ENCODE measurements around the gene SPNS1. TPM values are rescaled to one million over a fixed set of nuclear protein-coding genes. Genes with fewer than 3 reads are reported as not detected.

The SPNS1 gene
- total RNA-seq, 1 donor: 33.2 TPM

DNA sequence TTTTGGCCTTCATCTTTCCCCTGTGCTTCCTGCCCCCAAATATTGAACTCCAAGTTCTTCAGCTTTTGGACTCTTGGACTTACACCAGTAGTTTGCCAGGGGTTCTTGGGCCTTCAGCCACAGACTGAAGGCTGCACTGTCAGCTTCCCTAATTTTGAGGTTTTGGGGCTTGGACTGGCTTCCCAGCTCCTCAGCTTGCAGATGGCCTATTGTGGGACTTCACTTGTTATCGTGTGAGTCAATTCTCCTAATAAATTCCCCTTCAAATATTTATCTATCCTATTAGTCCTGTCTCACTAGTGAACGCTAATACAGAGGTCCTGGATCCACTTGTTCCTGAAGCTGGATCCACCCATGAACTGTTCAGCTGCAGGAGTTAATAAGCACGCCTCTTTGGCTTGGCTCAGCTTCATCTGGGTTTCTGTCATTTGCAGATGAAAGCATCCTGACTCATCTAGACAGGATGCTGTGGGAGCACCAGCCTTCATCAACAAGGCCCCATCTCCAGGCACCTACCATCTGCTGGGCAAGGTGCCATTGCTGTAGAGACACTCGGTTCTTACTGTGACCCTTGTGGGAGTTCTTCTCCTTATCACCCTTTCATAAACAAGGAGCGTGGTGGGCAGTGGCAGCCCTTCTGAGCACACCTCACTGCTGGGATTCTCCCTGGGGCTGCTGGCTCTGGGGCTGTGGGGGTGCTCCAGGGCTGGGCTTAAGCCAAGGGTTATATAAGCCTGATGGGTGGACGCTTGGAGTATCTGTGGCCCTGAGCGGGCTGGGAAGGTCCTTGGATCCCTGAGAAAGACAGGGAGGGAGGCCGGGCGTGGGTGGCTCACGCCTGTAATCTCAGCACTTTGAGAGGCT lies 33.4 kb downstream of the SPNS1 start:
- TF ChIP-seq, protein P1, sequence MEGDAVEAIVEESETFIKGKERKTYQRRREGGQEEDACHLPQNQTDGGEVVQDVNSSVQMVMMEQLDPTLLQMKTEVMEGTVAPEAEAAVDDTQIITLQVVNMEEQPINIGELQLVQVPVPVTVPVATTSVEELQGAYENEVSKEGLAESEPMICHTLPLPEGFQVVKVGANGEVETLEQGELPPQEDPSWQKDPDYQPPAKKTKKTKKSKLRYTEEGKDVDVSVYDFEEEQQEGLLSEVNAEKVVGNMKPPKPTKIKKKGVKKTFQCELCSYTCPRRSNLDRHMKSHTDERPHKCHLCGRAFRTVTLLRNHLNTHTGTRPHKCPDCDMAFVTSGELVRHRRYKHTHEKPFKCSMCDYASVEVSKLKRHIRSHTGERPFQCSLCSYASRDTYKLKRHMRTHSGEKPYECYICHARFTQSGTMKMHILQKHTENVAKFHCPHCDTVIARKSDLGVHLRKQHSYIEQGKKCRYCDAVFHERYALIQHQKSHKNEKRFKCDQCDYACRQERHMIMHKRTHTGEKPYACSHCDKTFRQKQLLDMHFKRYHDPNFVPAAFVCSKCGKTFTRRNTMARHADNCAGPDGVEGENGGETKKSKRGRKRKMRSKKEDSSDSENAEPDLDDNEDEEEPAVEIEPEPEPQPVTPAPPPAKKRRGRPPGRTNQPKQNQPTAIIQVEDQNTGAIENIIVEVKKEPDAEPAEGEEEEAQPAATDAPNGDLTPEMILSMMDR (IDR thresholded peaks at IDR 0.05; ENCODE audit: insufficient read depth, low read depth, low read length): no peak
- peak; percentile 39 for DNase-seq (ENCODE audit: low read depth)

DNA sequence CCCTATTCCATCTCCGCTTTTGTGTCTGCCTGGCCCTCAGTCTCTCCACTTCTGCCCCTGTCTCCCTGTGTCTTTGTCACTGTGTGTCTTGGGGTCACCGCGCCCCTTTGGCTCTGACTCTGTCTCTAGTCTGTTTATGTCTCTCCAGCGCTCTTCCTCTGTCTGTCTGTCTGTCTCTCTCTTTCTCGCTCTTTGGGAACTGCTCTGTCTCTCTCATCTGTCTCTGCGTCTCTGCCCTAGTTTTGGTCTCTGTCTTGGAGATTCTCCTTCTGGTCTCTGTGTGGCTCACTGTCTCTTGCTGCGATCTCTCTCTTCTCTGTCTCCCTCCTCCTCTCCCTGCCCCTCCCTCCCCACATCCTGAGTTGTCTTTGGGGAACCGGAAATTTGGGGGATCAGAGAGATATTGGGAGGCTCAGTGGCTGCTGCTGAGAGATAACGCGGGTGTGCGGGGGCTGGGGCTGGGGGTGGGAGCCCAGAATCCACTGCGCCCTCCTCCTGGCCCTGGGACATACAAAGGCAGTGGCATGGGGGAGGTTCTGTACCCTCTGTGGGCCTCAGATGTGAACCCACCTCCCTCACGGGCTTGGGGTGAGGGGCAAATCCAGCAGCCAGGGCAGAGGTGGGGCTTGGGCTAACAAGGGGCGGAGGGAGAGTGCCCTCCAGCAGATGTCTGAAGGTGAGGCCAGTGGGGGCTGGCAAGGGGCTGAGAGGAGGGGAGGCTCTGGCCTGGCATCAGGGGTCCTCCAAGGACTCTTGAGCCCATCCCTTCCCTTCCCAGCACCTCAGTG lies 34.7 kb downstream of the SPNS1 start:
- TF ChIP-seq, protein P1 (IDR thresholded peaks at IDR 0.05; ENCODE audit: insufficient read depth, low read depth, low read length): no peak
- H3K4me3 ChIP-seq (ENCODE audit: low read depth, low read length): no peak overlapping the region
- DNase-seq (ENCODE audit: low read depth): no peak

More for the DNA sequence above, 33.4 kb downstream of the SPNS1 start:
- no peak overlapping the region for H3K4me3 ChIP-seq (ENCODE audit: low read depth, low read length)

DNA sequence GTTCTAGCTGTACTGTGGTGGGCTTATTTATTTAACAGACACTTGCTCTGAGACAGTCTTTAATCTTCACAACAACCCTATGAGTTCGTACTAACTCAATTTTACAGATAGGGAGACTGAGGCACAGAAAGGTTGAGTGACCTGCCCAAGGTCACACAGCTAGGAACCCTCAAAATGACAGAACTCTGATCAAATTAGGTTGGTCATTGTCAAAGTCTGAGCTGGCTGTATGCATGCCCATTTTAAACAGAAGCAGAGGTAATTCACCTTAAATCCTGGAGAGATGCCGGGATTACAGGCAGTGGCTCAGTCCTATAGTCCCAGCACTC lies 35.2 kb downstream of the SPNS1 start:
- no peak overlapping the region for H3K4me3 ChIP-seq (ENCODE audit: low read depth, low read length)
- TF ChIP-seq, protein P1 (IDR thresholded peaks at IDR 0.05; ENCODE audit: insufficient read depth, low read depth, low read length): no peak
- DNase-seq (ENCODE audit: low read depth): no peak

DNA sequence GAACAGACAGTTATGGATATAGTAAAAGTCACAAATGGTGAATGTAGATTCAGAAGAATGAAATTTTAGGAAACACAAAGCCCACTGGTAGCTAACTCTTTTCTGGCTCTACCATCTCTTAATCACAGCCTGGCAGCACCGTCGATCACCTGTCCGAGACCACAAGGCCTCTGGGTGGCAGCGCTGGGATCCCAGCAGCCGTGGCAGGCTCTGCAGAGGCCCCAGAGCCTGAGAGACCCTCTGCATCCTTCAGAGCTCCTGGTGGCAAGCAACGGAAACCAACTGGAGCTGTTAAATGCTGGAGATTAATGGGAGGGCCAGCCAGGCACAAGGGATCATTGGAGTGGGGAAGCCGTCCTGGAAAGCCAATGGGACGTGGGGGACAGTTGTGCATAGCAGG lies 36.5 kb downstream of the SPNS1 start:
- TF ChIP-seq, protein P1 (IDR thresholded peaks at IDR 0.05; ENCODE audit: insufficient read depth, low read depth, low read length): no peak
- no peak overlapping the region for H3K4me3 ChIP-seq (ENCODE audit: low read depth, low read length)
- no peak for DNase-seq (ENCODE audit: low read depth)

DNA sequence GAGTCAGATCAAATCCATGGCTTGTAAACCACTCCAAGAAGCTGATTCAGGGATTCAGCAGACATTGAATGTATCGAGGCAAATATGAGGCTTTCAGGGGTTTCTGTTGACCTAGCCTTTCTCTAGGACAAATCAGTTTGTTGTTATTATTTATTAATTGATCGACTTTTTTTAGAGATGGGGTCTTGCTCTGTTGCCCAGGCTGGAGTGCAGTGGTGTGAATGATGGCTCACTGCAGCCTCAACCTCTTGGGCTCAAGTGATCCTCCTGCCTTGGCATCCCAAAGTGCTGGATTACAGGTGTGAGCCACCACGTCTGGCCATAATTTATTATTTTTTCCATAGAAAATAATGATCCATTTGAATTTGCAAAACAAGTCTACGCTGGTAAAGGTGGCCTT lies 37.3 kb downstream of the SPNS1 start:
- H3K4me3 ChIP-seq (ENCODE audit: low read depth, low read length): no peak overlapping the region
- no peak for DNase-seq (ENCODE audit: low read depth)
- TF ChIP-seq, protein P1 (IDR thresholded peaks at IDR 0.05; ENCODE audit: insufficient read depth, low read depth, low read length): no peak

DNA sequence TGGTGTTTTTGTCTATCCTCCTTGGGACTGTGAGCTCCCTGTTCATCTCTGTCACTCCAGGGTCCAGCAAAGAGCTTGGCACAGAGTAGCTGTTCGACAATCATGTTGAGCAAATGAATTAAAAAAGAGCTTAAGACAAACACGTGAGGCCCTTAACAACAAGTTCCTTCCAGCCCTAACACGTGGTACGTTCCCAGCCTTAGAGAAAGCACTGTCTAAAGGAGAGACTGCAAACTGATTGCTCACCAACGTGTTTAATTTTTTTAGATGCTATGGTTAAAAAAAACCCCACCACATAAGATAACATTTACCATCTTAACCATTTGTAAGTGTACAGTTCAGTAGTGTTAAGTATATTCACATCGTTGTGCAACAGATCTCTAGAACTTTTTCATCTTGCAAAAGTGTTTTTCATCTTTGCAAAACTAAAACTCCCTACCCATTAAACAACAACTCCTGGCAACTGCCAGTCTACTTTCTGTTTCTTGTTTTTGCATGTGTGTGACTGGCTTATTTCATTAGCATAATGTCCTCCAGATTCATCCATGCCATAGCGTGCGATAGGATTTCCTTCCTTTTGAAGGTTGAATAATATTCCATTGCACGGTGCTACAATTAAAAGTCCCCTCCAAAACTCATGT lies 38.5 kb downstream of the SPNS1 start:
- H3K4me3 ChIP-seq (ENCODE audit: low read depth, low read length): no peak overlapping the region
- no peak for DNase-seq (ENCODE audit: low read depth)
- TF ChIP-seq, protein P1 (IDR thresholded peaks at IDR 0.05; ENCODE audit: insufficient read depth, low read depth, low read length): no peak
